ENCODE data around the gene HOXC9. TPM values are rescaled to one million over a fixed set of nuclear protein-coding genes. Genes with fewer than 3 reads are reported as not detected.

HOXC9 gene
- total RNA-seq, 1 experiment from 2014 or later = not detected

- Histone ChIP-seq H3K27me3 (ENCODE audit: insufficient read depth, low read length) (peaks cover 98% of the 10 kb centered on the region), H2BK5ac (ENCODE audit: insufficient read length, low read length) (no peak overlapping the region), H3K4me1 (ENCODE audit: insufficient read depth, low read length) (no peaks in the 10 kb centered on the region), H3K23me2 (ENCODE audit: insufficient read length, low read depth, low read length, poor library complexity, severe bottlenecking) (no peaks in the 10 kb centered on the region), H4K91ac (ENCODE audit: insufficient read length, low read depth, low read length) (no peak overlapping the region), H3T11ph (ENCODE audit: low read length) (no peak overlapping the region), H3K23ac (ENCODE audit: insufficient read length, low read depth, low read length) (no peak overlapping the region), H4K5ac (ENCODE audit: insufficient read length, low read depth, low read length) (no peak overlapping the region), H3K9me3 (ENCODE audit: control insufficient read depth, low read depth, low read length) (no peaks in the 10 kb centered on the region), H4K8ac (replicated peaks; ENCODE audit: insufficient read length, low read depth, low read length) (no peak overlapping the region), H3K79me2 (ENCODE audit: insufficient read depth, low read length) (no peaks in the 10 kb centered on the region), H2AFZ (ENCODE audit: low read length) (no peak overlapping the region), H2BK20ac (ENCODE audit: low read depth, low read length, poor library complexity, severe bottlenecking) (no peak overlapping the region), H2BK15ac (ENCODE audit: low read depth, low read length) (no peak overlapping the region), H3K9ac (ENCODE audit: extremely low read depth, insufficient read length, low read length) (no peak overlapping the region), H3K27ac (ENCODE audit: insufficient read length, low read depth, low read length) (no peak overlapping the region), H3K14ac (ENCODE audit: insufficient read depth, low read length) (no peak overlapping the region), H2BK12ac (ENCODE audit: insufficient read length, low read depth, low read length) (no peak overlapping the region), H4K20me1 (ENCODE audit: control insufficient read depth, insufficient read depth, insufficient read length) (no peaks in the 10 kb centered on the region), H3K4ac (ENCODE audit: low read depth, low read length) (no peak overlapping the region), H3K18ac (ENCODE audit: insufficient read length, low read depth, low read length) (no peak overlapping the region), H3K4me2 (ENCODE audit: insufficient read depth, insufficient read length, low read length) (no peak overlapping the region), H2BK120ac (ENCODE audit: low read depth, low read length, poor library complexity, severe bottlenecking) (no peak overlapping the region), H2AK5ac (ENCODE audit: insufficient read length, low read length) (no peak overlapping the region), H3K56ac (ENCODE audit: insufficient read length, low read depth, low read length) (no peak overlapping the region), H3K79me1 (ENCODE audit: insufficient read depth, low read depth, low read length, poor library complexity, severe bottlenecking) (no peaks in the 10 kb centered on the region)
- no CpG with 5 or more reads among the region's 10 CpGs for WGBS (ENCODE audit: extremely low coverage, insufficient read length, low lambda C conversion rate)
- TF ChIP-seq CTCF (conservative IDR thresholded peaks at IDR 0.05) = no peak
- Mint-ChIP-seq H3K9me3 (peaks cover 0 to 9% of the 10 kb centered on the region in 2 experiments; a peak in 4 of 5 replicates), H3K4me3 (no peak overlapping the region; a peak in 1 of 5 replicates), H3K36me3 (ENCODE audit: insufficient read depth in 1 of 3, low read depth in 3 of 3) (no peaks in the 10 kb centered on the region), H3K27me3 (ENCODE audit: low read depth) (peaks cover 99% of the 10 kb centered on the region), H3K27ac (no peak overlapping the region), H3K4me1 (peaks cover 6 to 16% of the 10 kb centered on the region in 2 experiments; a peak in 3 of 4 replicates)
- no peak for DNase-seq
Measured at GRCh38 chr12:53950437-53950773, 49.6 kb upstream of the HOXC9 start.
